Mesenchymal stem cell (in vitro differentiated cells and primary cell): ENCODE results near the gene PTPRG.

Experiments used
- DNase-seq: peaks from one replicate; pipeline ENCODE4 v3.0.0-alpha.2; 2013
- H2AFZ ChIP-seq: one replicate; pipeline ENCODE4 v1.6.1; 2013; ENCODE audit warnings: low read depth, mild to moderate bottlenecking, control low read depth, inconsistent platforms, low read length, moderate library complexity
- H2AK5ac ChIP-seq: 2 replicates; pipeline ENCODE4 v1.6.1; 2013; ENCODE audit warnings: low read length, moderate library complexity, mild to moderate bottlenecking, inconsistent platforms; ENCODE audit not compliant: severe bottlenecking
- H2BK120ac ChIP-seq: one replicate; pipeline ENCODE4 v1.6.1; 2013; ENCODE audit warnings: low read depth, mild to moderate bottlenecking, inconsistent platforms, low read length, moderate library complexity
- H2BK12ac ChIP-seq, 2 experiments: one replicate each; pipeline ENCODE4 v1.6.1; 2013; ENCODE audit warnings: inconsistent platforms in 2 of 2, low read length in 2 of 2, mild to moderate bottlenecking in 2 of 2, moderate library complexity in 2 of 2, control low read depth in 1 of 2
- H2BK15ac ChIP-seq: one replicate; pipeline ENCODE4 v1.6.1; 2013; ENCODE audit warnings: mild to moderate bottlenecking, low read depth, inconsistent platforms; ENCODE audit not compliant: poor library complexity, severe bottlenecking
- H2BK5ac ChIP-seq: 2 replicates; pipeline ENCODE4 v1.6.1; 2013; ENCODE audit warnings: low read depth, mild to moderate bottlenecking, low read length, control low read depth, inconsistent platforms; ENCODE audit not compliant: poor library complexity, severe bottlenecking
- H3K14ac ChIP-seq, 2 experiments: one replicate each; pipeline ENCODE4 v1.6.1; 2013; ENCODE audit warnings: inconsistent platforms in 2 of 2, low read length in 2 of 2, control low read depth in 1 of 2, mild to moderate bottlenecking in 1 of 2, moderate library complexity in 1 of 2
- H3K18ac ChIP-seq, 2 experiments: one replicate each; pipeline ENCODE4 v1.6.1; 2013; ENCODE audit warnings: inconsistent platforms in 2 of 2, low read length in 2 of 2, control low read depth in 1 of 2, low read depth in 1 of 2, mild to moderate bottlenecking in 1 of 2
- H3K23ac ChIP-seq, 2 experiments: one replicate each; pipeline ENCODE4 v1.6.1; 2013; ENCODE audit warnings: inconsistent platforms in 2 of 2, low read length in 2 of 2, mild to moderate bottlenecking in 2 of 2, moderate library complexity in 2 of 2, control low read depth in 1 of 2
- H3K27ac ChIP-seq: 2 replicates; pipeline ENCODE4 v1.5.1; 2013; ENCODE audit warnings: mild to moderate bottlenecking, moderate library complexity, low read length, control low read depth, inconsistent platforms; ENCODE audit not compliant: poor library complexity, severe bottlenecking
- H3K27me3 ChIP-seq, 2 experiments: 2 replicates each; pipeline versions ENCODE4 v1.6.1 to v1.7.0; 2013; ENCODE audit warnings: low read length in 2 of 2, mild to moderate bottlenecking in 2 of 2, moderate library complexity in 2 of 2, control low read depth in 1 of 2, inconsistent platforms in 1 of 2; ENCODE audit not compliant: control insufficient read depth in 1 of 2, insufficient read depth in 1 of 2
- H3K36me3 ChIP-seq, 2 experiments: 2 replicates each; pipeline versions ENCODE4 v1.6.1 to v1.7.0; 2013; ENCODE audit warnings: low read length in 2 of 2, control low read depth in 1 of 2, inconsistent platforms in 1 of 2, low read depth in 1 of 2, mild to moderate bottlenecking in 1 of 2; ENCODE audit not compliant: insufficient read depth in 2 of 2, control insufficient read depth in 1 of 2
- H3K4ac ChIP-seq, 2 experiments: one replicate each; pipeline ENCODE4 v1.6.1; 2013; ENCODE audit warnings: inconsistent platforms in 2 of 2, low read length in 2 of 2, mild to moderate bottlenecking in 2 of 2, moderate library complexity in 2 of 2, control low read depth in 1 of 2, low read depth in 1 of 2
- H3K4me1 ChIP-seq: 2 replicates; pipeline ENCODE4 v1.6.1; 2013; ENCODE audit warnings: low read depth, low read length, control low read depth; ENCODE audit not compliant: control insufficient read depth, insufficient read depth
- H3K4me2 ChIP-seq: 2 replicates; pipeline ENCODE4 v1.6.1; 2013; ENCODE audit warnings: low read length, mild to moderate bottlenecking, inconsistent platforms; ENCODE audit not compliant: poor library complexity, severe bottlenecking
- H3K4me3 ChIP-seq, 2 experiments: 2 replicates each; pipeline versions ENCODE4 v1.5.1 to v1.7.0; 2013; ENCODE audit warnings: low read length in 2 of 2, mild to moderate bottlenecking in 2 of 2, control low read depth in 1 of 2, low read depth in 1 of 2; ENCODE audit not compliant: insufficient read depth in 1 of 2
- H3K79me1 ChIP-seq: replicated peaks from 2 replicates; pipeline ENCODE4 v1.6.1; 2013; ENCODE audit warnings: mild to moderate bottlenecking, control low read depth, low read length, inconsistent platforms; ENCODE audit not compliant: poor library complexity, severe bottlenecking
- H3K9ac ChIP-seq: 2 replicates; pipeline ENCODE4 v1.7.0; 2013; ENCODE audit warnings: mild to moderate bottlenecking, low read length, moderate library complexity
- H3K9me3 ChIP-seq: 2 replicates; pipeline ENCODE4 v1.7.0; 2013; ENCODE audit warnings: mild to moderate bottlenecking, low read length; ENCODE audit not compliant: control insufficient read depth
- H4K8ac ChIP-seq: one replicate; pipeline ENCODE4 v1.6.1; 2013; ENCODE audit warnings: inconsistent platforms, mild to moderate bottlenecking, low read length, moderate library complexity
- H4K91ac ChIP-seq: one replicate; pipeline ENCODE4 v1.6.1; 2013; ENCODE audit warnings: mild to moderate bottlenecking, low read length, inconsistent platforms
- whole genome bisulfite sequencing: methylation state at CpG from one replicate; pipeline ENCODE4 v1.1.7; 2013; ENCODE audit warnings: mixed read lengths; 5-methylcytosine and 5-hydroxymethylcytosine counted together

PTPRG gene

GRCh38 chr3:61956236-61956635 lies 394.9 kb downstream of the PTPRG start:
- H3K27ac ChIP-seq = peak overlapping the region; percentile 57
- no peak overlapping the region for H3K4me2 ChIP-seq
- peaks cover 31% of the 10 kb centered on the region for H3K79me1 ChIP-seq
- no peak overlapping the region for H2BK120ac ChIP-seq
- peak overlapping the region in 1 of 2 experiments; percentile 64 for H3K4me3 ChIP-seq
- H2BK5ac ChIP-seq = no peak overlapping the region
- H3K23ac ChIP-seq = no peak overlapping the region
- no peak overlapping the region for H3K18ac ChIP-seq
- no peak overlapping the region for H2AFZ ChIP-seq
- no peak overlapping the region for H3K4ac ChIP-seq
- no peaks in the 10 kb centered on the region for H3K36me3 ChIP-seq
- H3K4me1 ChIP-seq = no peaks in the 10 kb centered on the region
- H3K27me3 ChIP-seq = no peaks in the 10 kb centered on the region
- H2BK12ac ChIP-seq = no peak overlapping the region
- no peak overlapping the region for H4K8ac ChIP-seq
- H4K91ac ChIP-seq = no peak overlapping the region
- WGBS = 98% methylated on average over 4 of the region's 5 CpGs
- no peak overlapping the region for H3K14ac ChIP-seq
- H3K9ac ChIP-seq = peak overlapping the region; percentile 91
- no peak for DNase-seq
- no peak overlapping the region for H2AK5ac ChIP-seq
- no peak overlapping the region for H2BK15ac ChIP-seq
- H3K9me3 ChIP-seq = no peaks in the 10 kb centered on the region

DNA sequence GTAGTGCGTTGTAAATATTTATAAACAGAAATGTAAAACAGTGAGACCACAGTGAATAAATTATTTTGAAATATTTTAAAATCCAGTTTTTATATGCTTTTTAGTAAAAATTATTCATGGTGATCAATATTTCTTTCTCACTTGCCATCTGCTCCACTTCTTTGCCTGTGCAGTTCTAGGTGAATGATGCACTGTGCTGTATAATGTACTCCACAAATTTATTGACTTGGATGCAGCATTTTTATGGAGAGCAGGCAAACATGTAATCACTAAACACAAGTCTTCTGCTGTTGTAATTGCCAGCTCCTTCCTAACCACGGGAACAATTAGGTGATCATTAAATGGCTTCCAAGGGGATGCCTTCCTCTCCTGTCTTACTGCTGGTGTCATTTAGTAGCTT lies 395.9 kb downstream of the PTPRG start:
- Histone ChIP-seq H2BK120ac (no peak overlapping the region), H3K36me3 (no peaks in the 10 kb centered on the region), H2AFZ (no peak overlapping the region), H3K79me1 (peaks cover 26% of the 10 kb centered on the region), H3K9me3 (no peaks in the 10 kb centered on the region), H3K9ac (peak overlapping the region; percentile 91), H3K27ac (no peak overlapping the region), H3K14ac (no peak overlapping the region), H4K91ac (no peak overlapping the region), H2AK5ac (peak overlapping the region; percentile 32), H3K4me1 (peaks cover 3% of the 10 kb centered on the region), H3K4me3 (no peak overlapping the region), H4K8ac (no peak overlapping the region), H2BK12ac (no peak overlapping the region), H2BK15ac (no peak overlapping the region), H3K23ac (no peak overlapping the region), H2BK5ac (no peak overlapping the region), H3K18ac (no peak overlapping the region), H3K4ac (no peak overlapping the region), H3K4me2 (no peak overlapping the region), H3K27me3 (no peaks in the 10 kb centered on the region)
- WGBS = 93% methylated on average over 1 of the region's 2 CpGs
- no peak for DNase-seq

DNA sequence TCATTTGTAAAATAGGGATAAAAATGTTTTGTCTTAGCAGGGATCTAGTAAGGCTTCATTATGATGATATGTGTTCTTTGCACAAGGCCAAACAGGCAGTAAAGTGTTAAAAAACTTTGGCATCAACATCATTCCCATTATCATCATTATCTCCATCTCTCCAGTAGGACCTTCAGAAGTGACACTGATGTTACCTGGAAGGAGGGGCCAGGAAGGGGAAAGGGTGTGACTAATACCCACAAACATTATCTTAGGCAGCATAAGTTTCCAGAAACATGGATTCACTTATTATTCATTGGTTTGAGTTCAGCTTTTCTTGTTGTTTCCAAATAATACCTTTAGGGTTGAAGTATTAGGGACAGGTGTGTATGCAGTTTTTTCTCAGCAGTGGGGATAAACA lies 399.6 kb downstream of the PTPRG start:
- no peak overlapping the region for H3K4me2 ChIP-seq
- H3K27ac ChIP-seq = no peak overlapping the region
- H2BK5ac ChIP-seq = no peak overlapping the region
- H2AK5ac ChIP-seq = no peak overlapping the region
- no peaks in the 10 kb centered on the region for H3K36me3 ChIP-seq
- DNase-seq = no peak
- H3K27me3 ChIP-seq = no peaks in the 10 kb centered on the region
- H3K4me1 ChIP-seq = peaks cover 3% of the 10 kb centered on the region
- H3K18ac ChIP-seq = no peak overlapping the region
- no peak overlapping the region for H2AFZ ChIP-seq
- no peak overlapping the region for H3K4ac ChIP-seq
- no peaks in the 10 kb centered on the region for H3K9me3 ChIP-seq
- H4K91ac ChIP-seq = no peak overlapping the region
- H4K8ac ChIP-seq = no peak overlapping the region
- no peak overlapping the region for H3K14ac ChIP-seq
- H2BK15ac ChIP-seq = no peak overlapping the region
- no peak overlapping the region for H2BK12ac ChIP-seq
- no peak overlapping the region for H3K9ac ChIP-seq
- peaks cover 13% of the 10 kb centered on the region for H3K79me1 ChIP-seq
- no peak overlapping the region for H3K23ac ChIP-seq
- no peak overlapping the region for H3K4me3 ChIP-seq
- no peak overlapping the region for H2BK120ac ChIP-seq

DNA sequence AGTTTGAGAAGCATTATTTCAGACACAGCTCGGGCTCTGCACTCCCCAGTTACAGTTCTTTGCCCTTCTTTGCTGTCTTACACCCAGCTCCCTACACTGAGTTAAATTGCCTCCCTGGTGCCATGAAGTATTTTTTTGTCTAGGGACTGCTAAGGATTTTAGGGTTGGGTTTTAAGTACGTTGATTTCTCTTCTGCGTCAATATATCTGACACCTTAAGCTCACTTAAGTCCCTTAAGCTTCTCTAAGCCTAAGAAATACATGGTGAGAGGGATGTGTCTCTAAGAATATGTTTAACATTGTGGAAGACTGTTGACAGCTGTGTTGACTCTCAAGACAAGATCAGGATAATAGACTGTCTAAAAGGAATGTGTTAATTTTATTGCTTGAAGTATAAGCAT lies 400.5 kb downstream of the PTPRG start:
- Histone ChIP-seq H3K4me3 (no peak overlapping the region), H3K27me3 (no peaks in the 10 kb centered on the region), H4K91ac (no peak overlapping the region), H3K4ac (no peak overlapping the region), H3K4me2 (no peak overlapping the region), H3K36me3 (no peaks in the 10 kb centered on the region), H2AK5ac (no peak overlapping the region), H3K14ac (no peak overlapping the region), H2BK5ac (no peak overlapping the region), H2BK120ac (no peak overlapping the region), H4K8ac (no peak overlapping the region), H2BK15ac (no peak overlapping the region), H3K9me3 (no peaks in the 10 kb centered on the region), H3K27ac (no peak overlapping the region), H3K79me1 (peaks cover 17% of the 10 kb centered on the region), H3K18ac (no peak overlapping the region), H2BK12ac (no peak overlapping the region), H2AFZ (no peak overlapping the region), H3K23ac (no peak overlapping the region), H3K4me1 (peaks cover 3% of the 10 kb centered on the region), H3K9ac (no peak overlapping the region)
- 80% methylated on average over 1 of the region's 3 CpGs for WGBS
- no peak for DNase-seq
